Spleen (tissue), 11 donors: ENCODE measurements around the gene MME. TPM values are rescaled to one million over a fixed set of nuclear protein-coding genes. Genes with fewer than 3 reads are reported as not detected.

ENCODE experiments used
- DNase-seq: peaks from one replicate; pipeline ENCODE4 v3.0.0-alpha.2; 2020
- H3K27ac ChIP-seq, 8 donors: fragments of 200-600 bp; sonication (generic) in 7 of 8; 1 replicate in 4 of 8; 2 replicates in 4 of 8; pipeline versions ENCODE4 v1.5.0 to v1.8.0; 2016 to 2021; ENCODE audit warnings: inconsistent platforms in 4 of 8, mild to moderate bottlenecking in 4 of 8, moderate library complexity in 1 of 8
- H3K27me3 ChIP-seq, 7 donors: fragments of 200-600 bp; sonication (generic) in 6 of 7; replicated peaks in 1 of 7; 1 replicate in 4 of 7; 2 replicates in 3 of 7; pipeline versions ENCODE4 v1.5.0 to v1.8.0; 2016 to 2021; ENCODE audit warnings: inconsistent platforms in 3 of 7, mild to moderate bottlenecking in 1 of 7
- H3K36me3 ChIP-seq, 6 donors: fragments of 200-600 bp; sonication (generic) in 5 of 6; 1 replicate in 4 of 6; 2 replicates in 2 of 6; pipeline versions ENCODE4 v1.5.0 to v1.8.0; 2016 to 2021; ENCODE audit warnings: inconsistent platforms in 2 of 6
- H3K4me1 ChIP-seq, 6 donors: fragments of 200-600 bp; sonication (generic) in 5 of 6; 1 replicate in 3 of 6; 2 replicates in 3 of 6; pipeline versions ENCODE4 v1.5.0 to v1.8.0; 2016 to 2021; ENCODE audit warnings: inconsistent platforms in 3 of 6
- H3K4me3 ChIP-seq, 8 donors: fragments of 200-600 bp; sonication (generic) in 7 of 8; 1 replicate in 4 of 8; 2 replicates in 4 of 8; pipeline versions ENCODE4 v1.5.0 to v1.8.0; 2016 to 2021; ENCODE audit warnings: inconsistent platforms in 4 of 8, mild to moderate bottlenecking in 4 of 8, moderate library complexity in 2 of 8
- H3K9me3 ChIP-seq, 8 donors: fragments of 200-600 bp; sonication (generic) in 7 of 8; 1 replicate in 4 of 8; 2 replicates in 4 of 8; pipeline versions ENCODE4 v1.5.0 to v1.8.0; 2016 to 2021; ENCODE audit warnings: inconsistent platforms in 4 of 8
- POLR2A ChIP-seq, 3 donors: fragments of 450-650 bp; IDR thresholded peaks; one replicate each; pipeline ENCODE4 v1.5.1; 2017; ENCODE audit warnings: antibody characterized with exemption in 3 of 3, mild to moderate bottlenecking in 1 of 3
- POLR2AphosphoS5 ChIP-seq, 3 donors: sonication (generic); formaldehyde crosslinking; IDR thresholded peaks; one replicate each; pipeline ENCODE4 v1.5.1; 2017; ENCODE audit warnings: antibody characterized with exemption in 3 of 3
- WGBS, 5 donors: extraction: QIAGEN DNeasy Blood & Tissue Kit in 3 of 5; methylation state at CpG; one replicate each; pipeline versions ENCODE4 v1.1.5 to v1.1.7; 2013 to 2018; 5-methylcytosine and 5-hydroxymethylcytosine counted together
- intact Hi-C: fragments of 100-400 bp; cut with DNase I; formaldehyde crosslinking; loops from one replicate; pipeline ENCODE4 v1.15.0; 2023; ENCODE audit warnings: low total_unique reads
- polyA plus RNA-seq, 3 donors: library from polyadenylated mRNA; stranded (reverse); fragments of 200-250 nt; gene quantifications; one replicate each; pipeline ENCODE4 v1.2.1, GENCODE V29; 2013
- total RNA-seq, 7 donors: library from RNA; depleted of rRNA in 3 of 7; stranded (reverse); fragments of >200 nt in 3 of 7; fragmentation: NEBNext Ultra II Directional in 4 of 7; extraction: Animal tissue kit (Norgen Biotek cat#: 25700) in 4 of 7; gene quantifications; one replicate each; pipeline versions ENCODE4 v1.1.0 to v1.2.1, GENCODE V29; 2016 to 2021
- TF ChIP-seq, protein P1 (sequence below), 11 experiments: fragments of 200-600 bp in 7 of 11; fragments of 450-650 bp in 4 of 11; sonication (generic) in 4 of 11; IDR thresholded peaks in 8 of 11; conservative IDR thresholded peaks in 3 of 11; 1 replicate in 7 of 11; 2 replicates in 4 of 11; pipeline versions ENCODE4 v1.4.0 to v1.8.0; 2016 to 2021; ENCODE audit warnings: antibody characterized with exemption in 11 of 11, inconsistent platforms in 4 of 11, mild to moderate bottlenecking in 1 of 11
- donor health status: healthy with polysubstance abuse.
- donor health status: DM: no; HTN: no; CAD: no; lungs with moderate emphysema.
- donor health status: DM: no; HTN: no; CAD: no.
- donor health status: Bipolar disorder and iron deficiency.
- donor health status: healthy.
- donor health status: DM: no; HTN: no; CAD: no.
- donor health status: DM: yes; HTN: yes; CAD: no.

Gene MME
- total and polyA plus RNA-seq, 10 donors, result 0.50 to 43.2 (median 13.2) TPM

DNA sequence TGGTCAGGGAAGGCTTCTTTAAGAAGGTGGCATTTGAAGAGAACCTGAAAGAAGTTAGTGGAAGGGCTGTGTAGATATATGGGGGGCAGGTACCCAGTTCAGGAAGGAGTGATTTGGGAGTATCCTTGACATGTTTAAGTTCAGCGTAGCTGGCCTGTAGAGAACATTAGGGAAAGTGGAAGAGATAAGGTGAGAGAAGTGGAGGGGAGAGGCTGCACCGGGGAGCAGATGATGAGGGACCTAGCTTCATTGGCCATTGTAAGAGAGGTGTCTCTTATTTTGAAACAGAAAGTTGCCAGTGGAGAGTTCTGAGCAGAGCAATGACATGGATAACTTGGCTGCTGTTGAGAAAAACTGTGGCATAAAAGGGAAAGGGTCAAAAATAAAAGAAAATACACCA is 44.6 kb upstream of the MME start:
- 66 to 93% (median 81%) methylated on average over 2 of the region's 2 CpGs for WGBS, 5 donors
- intact Hi-C loops, result no loop called here
- TF ChIP-seq POLR2A (IDR thresholded peaks at IDR 0.05) (no peak), POLR2AphosphoS5 (IDR thresholded peaks at IDR 0.05) (no peak)
- TF ChIP-seq, protein P1, sequence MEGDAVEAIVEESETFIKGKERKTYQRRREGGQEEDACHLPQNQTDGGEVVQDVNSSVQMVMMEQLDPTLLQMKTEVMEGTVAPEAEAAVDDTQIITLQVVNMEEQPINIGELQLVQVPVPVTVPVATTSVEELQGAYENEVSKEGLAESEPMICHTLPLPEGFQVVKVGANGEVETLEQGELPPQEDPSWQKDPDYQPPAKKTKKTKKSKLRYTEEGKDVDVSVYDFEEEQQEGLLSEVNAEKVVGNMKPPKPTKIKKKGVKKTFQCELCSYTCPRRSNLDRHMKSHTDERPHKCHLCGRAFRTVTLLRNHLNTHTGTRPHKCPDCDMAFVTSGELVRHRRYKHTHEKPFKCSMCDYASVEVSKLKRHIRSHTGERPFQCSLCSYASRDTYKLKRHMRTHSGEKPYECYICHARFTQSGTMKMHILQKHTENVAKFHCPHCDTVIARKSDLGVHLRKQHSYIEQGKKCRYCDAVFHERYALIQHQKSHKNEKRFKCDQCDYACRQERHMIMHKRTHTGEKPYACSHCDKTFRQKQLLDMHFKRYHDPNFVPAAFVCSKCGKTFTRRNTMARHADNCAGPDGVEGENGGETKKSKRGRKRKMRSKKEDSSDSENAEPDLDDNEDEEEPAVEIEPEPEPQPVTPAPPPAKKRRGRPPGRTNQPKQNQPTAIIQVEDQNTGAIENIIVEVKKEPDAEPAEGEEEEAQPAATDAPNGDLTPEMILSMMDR (IDR thresholded peaks at IDR 0.05 in 8 of 11, conservative IDR thresholded peaks at IDR 0.05 in 3 of 11), result no peak
- H3K27ac ChIP-seq, result no peak overlapping the region
- no peaks in the 10 kb centered on the region for H3K27me3 ChIP-seq
- peaks cover 0 to 6% (median 0%) of the 10 kb centered on the region in 6 donors for H3K4me1 ChIP-seq
- H3K4me3 ChIP-seq, result no peak overlapping the region
- DNase-seq, result no peak
- H3K9me3 ChIP-seq, result no peaks in the 10 kb centered on the region
- H3K36me3 ChIP-seq, result no peaks in the 10 kb centered on the region

DNA sequence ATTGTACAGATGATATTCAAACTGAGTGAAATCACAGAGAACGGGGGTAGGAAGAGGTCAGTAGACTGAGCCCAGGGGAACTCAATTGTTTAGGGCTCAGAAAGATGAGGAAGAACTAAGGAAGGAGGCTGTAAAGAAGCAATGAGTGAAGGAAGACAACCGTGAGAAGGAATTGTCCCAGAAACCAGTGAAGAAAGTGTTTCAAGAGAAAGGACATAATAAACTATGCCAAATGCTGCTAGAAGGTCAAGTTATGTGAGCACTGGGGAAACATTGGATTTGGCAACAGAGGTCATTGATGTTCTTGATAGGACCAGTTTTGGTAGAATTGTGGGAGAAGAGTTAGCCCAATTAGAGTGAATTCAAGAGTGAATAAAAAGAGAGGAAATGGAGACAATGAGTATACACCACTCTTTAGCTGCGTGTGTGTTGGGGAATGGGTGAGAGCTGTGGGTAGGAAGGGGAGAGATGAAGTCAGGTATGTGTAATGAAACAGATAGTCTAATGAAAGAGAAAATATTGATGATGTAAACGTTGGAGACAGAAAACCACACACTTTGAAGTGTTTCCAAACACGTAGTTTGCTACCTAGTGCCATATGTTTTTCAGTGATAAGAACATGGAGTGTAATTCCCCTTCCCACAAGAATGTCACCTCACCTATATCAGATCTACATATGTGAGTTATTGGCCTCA is 42.5 kb upstream of the MME start:
- Histone ChIP-seq H3K9me3 (no peaks in the 10 kb centered on the region), H3K4me3 (no peak overlapping the region), H3K27me3 (no peaks in the 10 kb centered on the region), H3K36me3 (no peaks in the 10 kb centered on the region), H3K4me1 (peaks cover 0 to 6% (median 0%) of the 10 kb centered on the region in 6 donors), H3K27ac (no peak overlapping the region)
- TF ChIP-seq POLR2A (IDR thresholded peaks at IDR 0.05) (no peak), POLR2AphosphoS5 (IDR thresholded peaks at IDR 0.05) (no peak)
- TF ChIP-seq, protein P1 (IDR thresholded peaks at IDR 0.05 in 8 of 11, conservative IDR thresholded peaks at IDR 0.05 in 3 of 11), result no peak
- 72 to 79% (median 74%) methylated on average over 5 of the region's 5 CpGs for WGBS, 5 donors
- DNase-seq, result no peak
- intact Hi-C loops, result no loop called here

DNA sequence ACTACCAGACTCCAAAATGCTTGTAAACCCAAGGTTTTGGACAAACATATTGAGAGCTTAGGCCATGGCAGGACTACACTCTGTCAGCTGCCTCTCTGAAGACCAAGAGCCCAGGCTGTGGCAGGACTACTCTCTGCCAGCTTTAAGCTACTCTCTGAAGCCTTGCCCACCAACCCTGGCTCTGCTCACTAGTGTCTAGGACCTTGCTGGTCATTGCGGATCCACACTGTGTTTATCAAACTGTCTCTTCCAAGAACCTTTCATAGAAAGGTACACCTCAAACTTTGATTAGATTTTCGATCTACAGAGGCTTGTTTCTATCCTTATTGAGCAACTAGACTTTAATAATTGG is 41.9 kb upstream of the MME start:
- TF ChIP-seq POLR2AphosphoS5 (IDR thresholded peaks at IDR 0.05) (no peak), POLR2A (IDR thresholded peaks at IDR 0.05) (no peak)
- TF ChIP-seq, protein P1 (IDR thresholded peaks at IDR 0.05 in 8 of 11, conservative IDR thresholded peaks at IDR 0.05 in 3 of 11), result no peak
- no peak overlapping the region for H3K4me3 ChIP-seq
- H3K27ac ChIP-seq, result no peak overlapping the region
- H3K27me3 ChIP-seq, result no peaks in the 10 kb centered on the region
- H3K4me1 ChIP-seq, result peaks cover 0 to 2% (median 0%) of the 10 kb centered on the region in 6 donors
- intact Hi-C loops, result no loop called here
- no peak for DNase-seq
- no peaks in the 10 kb centered on the region for H3K36me3 ChIP-seq
- 72 to 91% (median 89%) methylated on average over 2 of the region's 2 CpGs for WGBS, 5 donors
- H3K9me3 ChIP-seq, result no peaks in the 10 kb centered on the region

DNA sequence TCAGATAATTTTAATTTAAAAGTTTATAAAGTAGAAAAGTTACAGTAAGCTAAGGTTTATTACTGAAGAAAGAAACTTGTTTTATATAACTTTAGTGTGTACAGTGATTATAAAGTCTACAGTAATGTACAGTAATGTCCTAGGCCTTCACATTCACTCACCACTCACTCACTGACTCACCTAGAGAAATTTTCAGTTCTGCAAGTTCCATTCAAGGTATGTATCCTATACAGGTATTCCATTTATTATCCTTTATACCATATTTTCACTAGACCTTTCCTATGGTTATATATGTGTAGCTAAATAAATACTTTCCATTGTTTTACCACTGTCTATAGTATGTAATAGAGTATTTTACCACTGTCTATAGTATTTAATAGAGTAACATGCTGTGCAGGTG is 33.2 kb upstream of the MME start:
- Histone ChIP-seq H3K27ac (no peak overlapping the region), H3K4me3 (no peak overlapping the region), H3K4me1 (no peaks in the 10 kb centered on the region), H3K36me3 (no peaks in the 10 kb centered on the region), H3K9me3 (peaks cover 0 to 21% (median 11%) of the 10 kb centered on the region in 8 donors), H3K27me3 (no peaks in the 10 kb centered on the region)
- TF ChIP-seq POLR2AphosphoS5 (IDR thresholded peaks at IDR 0.05), result no peak
- no peak for TF ChIP-seq POLR2A (IDR thresholded peaks at IDR 0.05)
- TF ChIP-seq, protein P1 (IDR thresholded peaks at IDR 0.05 in 8 of 11, conservative IDR thresholded peaks at IDR 0.05 in 3 of 11), result no peak
- intact Hi-C loops, result no loop called here
- no peak for DNase-seq
